HepG2 (cell line): ENCODE data around the gene WDR3. TPM values are rescaled to one million over a fixed set of nuclear protein-coding genes. Genes with fewer than 3 reads are reported as not detected.
A peak's percentile ranks its signal among the peaks of the same experiment; 100 is the strongest.

ENCODE experiments used
- AKNA ChIP-seq: sonication (generic); formaldehyde crosslinking; IDR thresholded peaks from 2 replicates; pipeline ENCODE4 v1.4.0; 2020; ENCODE audit warnings: missing genetic modification reagents, borderline replicate concordance
- ELF1 ChIP-seq: sonication (generic); formaldehyde crosslinking; IDR thresholded peaks from 2 replicates; pipeline ENCODE4 v1.4.0; 2020; ENCODE audit warnings: missing genetic modification reagents
- GLMP ChIP-seq: sonication (generic); formaldehyde crosslinking; IDR thresholded peaks from 2 replicates; pipeline ENCODE4 v1.9.0; 2021; ENCODE audit warnings: missing genetic modification reagents, mild to moderate bottlenecking, borderline replicate concordance
- HMGXB3 ChIP-seq: sonication (generic); formaldehyde crosslinking; IDR thresholded peaks from 2 replicates; pipeline ENCODE4 v1.4.0; 2020; ENCODE audit warnings: missing genetic modification reagents, borderline replicate concordance
- HNRNPUL1 ChIP-seq: fragments of 200-400 bp; formaldehyde crosslinking; IDR thresholded peaks from 2 replicates; pipeline ENCODE4 v1.6.1; 2017; ENCODE audit warnings: low read depth, mild to moderate bottlenecking, low read length, moderate library complexity
- JUNB ChIP-seq: sonication (generic); formaldehyde crosslinking; IDR thresholded peaks from 2 replicates; pipeline ENCODE4 v1.8.0; 2022; ENCODE audit warnings: missing genetic modification reagents, mild to moderate bottlenecking, borderline replicate concordance
- MAX ChIP-seq: IDR thresholded peaks from 2 replicates; pipeline ENCODE4 v1.6.1; 2012; ENCODE audit warnings: inconsistent platforms
- NKX3-1 ChIP-seq: sonication (generic); formaldehyde crosslinking; IDR thresholded peaks from 2 replicates; pipeline ENCODE4 v1.5.0; 2020; ENCODE audit warnings: missing genetic modification reagents
- NR2C2 ChIP-seq: sonication (generic); formaldehyde crosslinking; IDR thresholded peaks from 2 replicates; pipeline ENCODE4 v1.4.0; 2020; ENCODE audit warnings: missing genetic modification reagents, mild to moderate bottlenecking, moderate library complexity, borderline replicate concordance
- PAF1 ChIP-seq: IDR thresholded peaks from 2 replicates; pipeline ENCODE4 v1.6.1; 2016; ENCODE audit warnings: missing genetic modification reagents, missing compliant biosample characterization
- SRY ChIP-seq: sonication (generic); formaldehyde crosslinking; IDR thresholded peaks from 2 replicates; pipeline ENCODE4 v1.8.0; 2022; ENCODE audit warnings: mild to moderate bottlenecking, missing genetic modification reagents
- TP53 ChIP-seq: sonication (generic); formaldehyde crosslinking; conservative IDR thresholded peaks from 2 replicates; pipeline ENCODE4 v1.4.0; 2020; ENCODE audit warnings: missing genetic modification reagents
- ZNF138 ChIP-seq: sonication (generic); formaldehyde crosslinking; IDR thresholded peaks from 2 replicates; pipeline ENCODE4 v1.5.0; 2020; ENCODE audit warnings: mild to moderate bottlenecking, low read depth, missing genetic modification reagents
- ZNF224 ChIP-seq: sonication (generic); formaldehyde crosslinking; IDR thresholded peaks from 2 replicates; pipeline ENCODE4 v1.5.0; 2020; ENCODE audit warnings: mild to moderate bottlenecking, missing genetic modification reagents
- ZNF556 ChIP-seq: sonication (generic); formaldehyde crosslinking; IDR thresholded peaks from 2 replicates; pipeline ENCODE4 v1.4.0; 2020; ENCODE audit warnings: mild to moderate bottlenecking, missing genetic modification reagents, borderline replicate concordance
- ZNF598 ChIP-seq: sonication (generic); formaldehyde crosslinking; IDR thresholded peaks from 2 replicates; pipeline ENCODE4 v1.5.1; 2020; ENCODE audit warnings: mild to moderate bottlenecking, missing genetic modification reagents, borderline replicate concordance
- ZNF616 ChIP-seq: sonication (generic); formaldehyde crosslinking; IDR thresholded peaks from 2 replicates; pipeline ENCODE4 v1.5.0; 2020; ENCODE audit warnings: low read depth, mild to moderate bottlenecking, missing genetic modification reagents
- ZNF660 ChIP-seq: sonication (generic); formaldehyde crosslinking; IDR thresholded peaks from 2 replicates; pipeline ENCODE4 v1.5.1; 2020; ENCODE audit warnings: mild to moderate bottlenecking, low read depth, missing genetic modification reagents, borderline replicate concordance
- polyA plus RNA-seq, 8 experiments: library from polyadenylated mRNA; depleted of rRNA in 3 of 8; stranded (reverse) in 7 of 8; unstranded in 1 of 8; fragments of >200 nt; fragmentation: Illumina TruSeq in 4 of 8; extraction: Trizol in 4 of 8; gene quantifications; 2 replicates each; pipeline versions ENCODE4 v1.2.1 to v1.2.3, GENCODE V29; 2011 to 2016; ENCODE audit warnings: low read depth in 4 of 8, missing spikeins in 1 of 8, mixed read lengths in 1 of 8; ENCODE audit not compliant: insufficient read depth in 1 of 8
- total RNA-seq, 5 experiments: library from RNA; depleted of rRNA; stranded (reverse); fragments of >200 nt; fragmentation: Illumina TruSeq; extraction: Trizol; gene quantifications; 2 replicates each; pipeline ENCODE4 v1.2.3, GENCODE V29; 2016; ENCODE audit warnings: low read depth in 1 of 5

Gene WDR3
- total and polyA plus RNA-seq, 2 of the 13 experiments (the other 11 are each of a cell fraction or from before 2014, with no cell fraction given): 15.9 to 55.5 TPM

- TF ChIP-seq NR2C2 (CRISPR knock-in tag) (peak; percentile 71), AKNA (no peak), ZNF138 (CRISPR knock-in tag) (0 out of 2 replicates have a peak, but pooled peaks have one; percentile 68), NKX3-1 (no peak), HNRNPUL1 (no peak), ZNF660 (CRISPR knock-in tag) (no peak), ELF1 (peak; percentile 98), ZNF556 (CRISPR knock-in tag) (peak; percentile 66; the same call in 1 of the 2 replicates), ZNF598 (CRISPR knock-in tag) (no peak), TP53 (0 out of 2 replicates have a peak, but pooled peaks have one; percentile 43), JUNB (CRISPR knock-in tag) (no peak), MAX (peak; percentile 90), ZNF616 (no peak; the same call in 1 of the 2 replicates), SRY (CRISPR knock-in tag) (0 out of 2 replicates have a peak, but pooled peaks have one; percentile 45), HMGXB3 (no peak; the same call in 1 of the 2 replicates), GLMP (CRISPR knock-in tag) (no peak), ZNF224 (CRISPR knock-in tag) (0 out of 2 replicates have a peak, but pooled peaks have one; percentile 28), PAF1 (CRISPR knock-in tag) (no peak)
These were observed at the start of gene WDR3, which contains the start of gene GDAP2 (continued) for GRCh38 chr1:117929343-117930172.
